ENCODE data around the gene CNNM4. TPM values are rescaled to one million over a fixed set of nuclear protein-coding genes. Genes with fewer than 3 reads are reported as not detected.
"Not testable (repeated sequence)": the region's sequence is repeated elsewhere in the genome, so short reads cannot be mapped to it uniquely, and the experiment has no call there.

Gene CNNM4
- total RNA-seq, 1 experiment from 2014 or later = 5.6 TPM

- H2AFZ ChIP-seq (ENCODE audit: low read length) = peak overlapping the region; percentile 77; the same call in 1 of the 2 replicates
- H3K9me3 ChIP-seq (ENCODE audit: low read length) = no peaks in the 10 kb centered on the region
- peaks cover 10% of the 10 kb centered on the region for H3K4me1 ChIP-seq (ENCODE audit: low read length)
- no peaks in the 10 kb centered on the region for H3K27me3 ChIP-seq (ENCODE audit: low read length)
- H3K27ac ChIP-seq (ENCODE audit: low read length) = no peak overlapping the region
- H3K4me2 ChIP-seq (ENCODE audit: low read depth, low read length, poor library complexity, severe bottlenecking) = peak overlapping the region; percentile 58
- H3K4me3 ChIP-seq (ENCODE audit: low read length) = peak overlapping the region; percentile 46; the same call in 1 of the 2 replicates
- H3K79me2 ChIP-seq (ENCODE audit: low read length) = no peaks in the 10 kb centered on the region
- no peaks in the 10 kb centered on the region for H3K9me2 ChIP-seq (replicated peaks; ENCODE audit: insufficient read depth, low read length)
- H3K9ac ChIP-seq (ENCODE audit: low read length) = peak overlapping the region; percentile 51
- no peaks in the 10 kb centered on the region for H4K20me1 ChIP-seq (ENCODE audit: insufficient read depth, low read depth, low read length)
- DNase-seq = peak; percentile 90
- H3K36me3 ChIP-seq (ENCODE audit: insufficient read depth, low read length) = no peaks in the 10 kb centered on the region
These were observed 40.5 kb downstream of the CNNM4 start for GRCh38 chr2:96801005-96801785.

GRCh38 chr2:96801786-96802595, 41.3 kb downstream of the CNNM4 start:
- Histone ChIP-seq H2AFZ (ENCODE audit: low read length) (no peak overlapping the region), H3K4me2 (ENCODE audit: low read depth, low read length, poor library complexity, severe bottlenecking) (no peak overlapping the region), H3K27me3 (ENCODE audit: low read length) (no peaks in the 10 kb centered on the region), H3K4me3 (ENCODE audit: low read length) (no peak overlapping the region), H3K9ac (ENCODE audit: low read length) (no peak overlapping the region), H3K9me3 (ENCODE audit: low read length) (no peaks in the 10 kb centered on the region), H3K79me2 (ENCODE audit: low read length) (no peaks in the 10 kb centered on the region), H4K20me1 (ENCODE audit: insufficient read depth, low read depth, low read length) (no peaks in the 10 kb centered on the region), H3K9me2 (replicated peaks; ENCODE audit: insufficient read depth, low read length) (no peaks in the 10 kb centered on the region), H3K4me1 (ENCODE audit: low read length) (peaks cover 18% of the 10 kb centered on the region), H3K36me3 (ENCODE audit: insufficient read depth, low read length) (no peaks in the 10 kb centered on the region), H3K27ac (ENCODE audit: low read length) (no peak overlapping the region)
- DNase-seq = no peak

GRCh38 chr2:96802721-96803120, 42.0 kb downstream of the CNNM4 start:
- Histone ChIP-seq H3K79me2 (ENCODE audit: low read length) (no peaks in the 10 kb centered on the region), H3K4me3 (ENCODE audit: low read length) (no peak overlapping the region), H3K27me3 (ENCODE audit: low read length) (no peaks in the 10 kb centered on the region), H3K27ac (ENCODE audit: low read length) (no peak overlapping the region), H3K9ac (ENCODE audit: low read length) (no peak overlapping the region), H2AFZ (ENCODE audit: low read length) (no peak overlapping the region), H3K4me2 (ENCODE audit: low read depth, low read length, poor library complexity, severe bottlenecking) (no peak overlapping the region), H3K9me2 (replicated peaks; ENCODE audit: insufficient read depth, low read length) (no peaks in the 10 kb centered on the region), H3K36me3 (ENCODE audit: insufficient read depth, low read length) (no peaks in the 10 kb centered on the region), H3K4me1 (ENCODE audit: low read length) (peaks cover 18% of the 10 kb centered on the region), H3K9me3 (ENCODE audit: low read length) (no peaks in the 10 kb centered on the region), H4K20me1 (ENCODE audit: insufficient read depth, low read depth, low read length) (no peaks in the 10 kb centered on the region)
- DNase-seq = no peak

- no peak overlapping the region for H3K4me2 ChIP-seq (ENCODE audit: low read depth, low read length, poor library complexity, severe bottlenecking)
- no peaks in the 10 kb centered on the region for H3K36me3 ChIP-seq (ENCODE audit: insufficient read depth, low read length)
- no peaks in the 10 kb centered on the region for H3K27me3 ChIP-seq (ENCODE audit: low read length)
- H3K9me2 ChIP-seq (replicated peaks; ENCODE audit: insufficient read depth, low read length) = no peaks in the 10 kb centered on the region
- H3K4me1 ChIP-seq (ENCODE audit: low read length) = peaks cover 18% of the 10 kb centered on the region
- no peak overlapping the region for H2AFZ ChIP-seq (ENCODE audit: low read length)
- no peaks in the 10 kb centered on the region for H3K9me3 ChIP-seq (ENCODE audit: low read length)
- DNase-seq = no peak
- no peak overlapping the region for H3K27ac ChIP-seq (ENCODE audit: low read length)
- H3K79me2 ChIP-seq (ENCODE audit: low read length) = no peaks in the 10 kb centered on the region
- H3K9ac ChIP-seq (ENCODE audit: low read length) = no peak overlapping the region
- no peak overlapping the region for H3K4me3 ChIP-seq (ENCODE audit: low read length)
- no peaks in the 10 kb centered on the region for H4K20me1 ChIP-seq (ENCODE audit: insufficient read depth, low read depth, low read length)
These were observed 44.3 kb downstream of the CNNM4 start for GRCh38 chr2:96804986-96805385.

- not testable (repeated sequence) for H3K27ac ChIP-seq (ENCODE audit: low read length); H3K9ac ChIP-seq (ENCODE audit: low read length); DNase-seq; H3K36me3 ChIP-seq (ENCODE audit: insufficient read depth, low read length); H3K27me3 ChIP-seq (ENCODE audit: low read length); H3K4me3 ChIP-seq (ENCODE audit: low read length); H2AFZ ChIP-seq (ENCODE audit: low read length); H3K4me1 ChIP-seq (ENCODE audit: low read length); H3K9me3 ChIP-seq (ENCODE audit: low read length); H3K9me2 ChIP-seq (replicated peaks; ENCODE audit: insufficient read depth, low read length); H3K79me2 ChIP-seq (ENCODE audit: low read length); H4K20me1 ChIP-seq (ENCODE audit: insufficient read depth, low read depth, low read length)
- peak overlapping the region; percentile 37 for H3K4me2 ChIP-seq (ENCODE audit: low read depth, low read length, poor library complexity, severe bottlenecking)
These were observed 45.2 kb downstream of the CNNM4 start for GRCh38 chr2:96805946-96806345.

GRCh38 chr2:96806468-96807126, 45.9 kb downstream of the CNNM4 start:
- H3K27ac ChIP-seq (ENCODE audit: low read length) = no peak overlapping the region
- H3K9me3 ChIP-seq (ENCODE audit: low read length) = no peaks in the 10 kb centered on the region
- no peak for DNase-seq
- H3K4me2 ChIP-seq (ENCODE audit: low read depth, low read length, poor library complexity, severe bottlenecking) = peak overlapping the region; percentile 37
- H3K9ac ChIP-seq (ENCODE audit: low read length) = no peak overlapping the region
- H3K27me3 ChIP-seq (ENCODE audit: low read length) = no peaks in the 10 kb centered on the region
- H4K20me1 ChIP-seq (ENCODE audit: insufficient read depth, low read depth, low read length) = no peaks in the 10 kb centered on the region
- no peaks in the 10 kb centered on the region for H3K79me2 ChIP-seq (ENCODE audit: low read length)
- no peak overlapping the region for H3K4me3 ChIP-seq (ENCODE audit: low read length)
- 0 out of 2 replicates have a peak overlapping the region, but pooled peaks have one; percentile 62 for H2AFZ ChIP-seq (ENCODE audit: low read length)
- H3K4me1 ChIP-seq (ENCODE audit: low read length) = peaks cover 13% of the 10 kb centered on the region
- H3K9me2 ChIP-seq (replicated peaks; ENCODE audit: insufficient read depth, low read length) = no peaks in the 10 kb centered on the region
- H3K36me3 ChIP-seq (ENCODE audit: insufficient read depth, low read length) = no peaks in the 10 kb centered on the region

GRCh38 chr2:96807127-96807471, 46.4 kb downstream of the CNNM4 start:
- Histone ChIP-seq H3K9ac (ENCODE audit: low read length) (no peak overlapping the region), H3K79me2 (ENCODE audit: low read length) (no peaks in the 10 kb centered on the region), H3K9me2 (replicated peaks; ENCODE audit: insufficient read depth, low read length) (no peaks in the 10 kb centered on the region), H3K9me3 (ENCODE audit: low read length) (no peaks in the 10 kb centered on the region), H2AFZ (ENCODE audit: low read length) (0 out of 2 replicates have a peak overlapping the region, but pooled peaks have one; percentile 62), H3K27me3 (ENCODE audit: low read length) (no peaks in the 10 kb centered on the region), H3K36me3 (ENCODE audit: insufficient read depth, low read length) (no peaks in the 10 kb centered on the region), H3K4me1 (ENCODE audit: low read length) (peaks cover 18% of the 10 kb centered on the region), H4K20me1 (ENCODE audit: insufficient read depth, low read depth, low read length) (no peaks in the 10 kb centered on the region), H3K4me3 (ENCODE audit: low read length) (no peak overlapping the region), H3K4me2 (ENCODE audit: low read depth, low read length, poor library complexity, severe bottlenecking) (no peak overlapping the region), H3K27ac (ENCODE audit: low read length) (no peak overlapping the region)
- DNase-seq = no peak

Measured in Karpas-422 (cell line).